GM19452 (cell line): ENCODE results near the gene KIN.
"Not testable (repeated sequence)": the region's sequence is repeated elsewhere in the genome, so short reads cannot be mapped to it uniquely, and the experiment has no call there.

Experiments
- ATAC-seq: cut with Tn5 transposase; IDR thresholded peaks from one replicate; pipeline ENCODE4 v1.9.1; 2021; ENCODE audit not compliant: unreplicated experiment

Gene KIN, protein sequence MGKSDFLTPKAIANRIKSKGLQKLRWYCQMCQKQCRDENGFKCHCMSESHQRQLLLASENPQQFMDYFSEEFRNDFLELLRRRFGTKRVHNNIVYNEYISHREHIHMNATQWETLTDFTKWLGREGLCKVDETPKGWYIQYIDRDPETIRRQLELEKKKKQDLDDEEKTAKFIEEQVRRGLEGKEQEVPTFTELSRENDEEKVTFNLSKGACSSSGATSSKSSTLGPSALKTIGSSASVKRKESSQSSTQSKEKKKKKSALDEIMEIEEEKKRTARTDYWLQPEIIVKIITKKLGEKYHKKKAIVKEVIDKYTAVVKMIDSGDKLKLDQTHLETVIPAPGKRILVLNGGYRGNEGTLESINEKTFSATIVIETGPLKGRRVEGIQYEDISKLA

DNA sequence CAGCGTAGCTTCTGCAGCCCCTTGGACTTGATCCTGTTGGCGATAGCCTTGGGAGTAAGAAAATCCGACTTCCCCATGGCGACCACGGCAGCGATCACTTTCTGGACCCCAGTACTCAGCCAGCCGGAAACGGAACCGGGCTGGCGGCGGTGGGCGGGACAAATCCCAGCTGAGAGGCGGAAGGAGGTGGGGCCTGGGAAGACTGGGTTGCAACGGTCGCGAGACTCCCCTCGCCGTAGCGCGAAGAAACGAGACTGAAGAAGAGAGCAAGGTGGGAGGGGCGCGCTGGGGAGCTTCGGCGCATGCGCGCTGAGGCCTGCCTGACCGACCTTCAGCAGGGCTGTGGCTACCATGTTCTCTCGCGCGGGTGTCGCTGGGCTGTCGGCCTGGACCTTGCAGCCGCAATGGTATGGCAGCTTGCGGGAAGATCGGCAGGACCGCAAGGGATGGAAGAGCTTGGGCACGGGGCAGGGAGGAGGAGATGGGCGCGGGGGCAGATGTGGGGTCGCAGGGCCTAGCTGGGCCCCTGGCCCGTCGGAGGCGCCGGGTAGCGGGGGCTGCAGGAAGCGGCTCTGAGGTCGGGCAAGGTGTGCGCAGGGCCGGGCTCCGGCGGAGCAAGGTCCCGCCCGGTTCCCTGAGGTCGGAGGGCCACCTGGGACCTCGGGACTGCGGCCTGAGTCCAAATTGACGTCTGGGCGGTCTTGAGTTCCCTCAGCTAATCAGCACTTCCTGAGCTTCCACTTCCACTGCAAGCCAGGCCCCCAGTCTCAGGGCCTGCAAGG, at the start of gene KIN, which contains the start of gene ATP5F1C:
TSS of gene KIN (minus strand) at position 137 of the 782 bp plus-strand sequence. CDS start at position 77, 60 bp downstream.
TSS of gene ATP5F1C (plus strand) at position 321 of the 782 bp plus-strand sequence. CDS start at position 352, 31 bp downstream.
- peak; percentile 91 for ATAC-seq

DNA sequence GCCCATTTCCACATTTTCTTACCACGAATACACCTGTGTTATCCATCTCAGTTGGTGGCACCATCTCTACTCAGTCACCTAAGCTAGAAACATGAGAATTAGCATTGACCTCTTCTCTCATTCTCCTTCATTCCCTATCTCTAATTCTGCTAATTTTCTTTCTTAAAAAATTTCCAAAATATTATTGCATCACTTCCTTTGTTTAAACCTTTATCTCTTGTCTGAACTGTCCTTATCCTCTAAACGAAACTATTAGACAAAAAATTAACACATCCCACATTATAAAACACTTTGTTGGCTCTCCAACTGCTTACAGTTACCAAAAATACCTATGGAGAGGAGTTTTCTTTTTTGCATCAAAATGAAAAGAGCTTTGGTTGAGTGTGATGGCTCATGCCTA, 48.8 kb upstream of the KIN start:
- no peak for ATAC-seq

DNA sequence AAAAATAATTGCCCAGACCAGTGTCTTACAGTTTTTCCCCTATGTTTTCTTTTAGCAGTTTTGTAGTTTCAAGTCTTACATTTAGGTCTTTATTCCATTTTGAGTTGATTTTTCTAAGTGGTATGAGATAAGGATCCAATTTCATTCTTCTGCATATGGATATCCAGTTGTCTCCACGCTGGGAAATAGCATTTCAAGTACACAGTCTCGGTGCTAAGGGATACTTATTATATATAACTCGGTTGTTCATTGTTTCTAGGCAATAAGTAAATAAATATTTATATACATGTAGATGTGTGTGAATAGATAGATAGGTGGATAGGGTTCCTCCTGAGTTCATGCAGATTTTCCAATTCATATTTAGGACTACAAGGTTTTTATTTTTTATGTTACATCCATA, 46.5 kb upstream of the KIN start:
- ATAC-seq, result no peak

DNA sequence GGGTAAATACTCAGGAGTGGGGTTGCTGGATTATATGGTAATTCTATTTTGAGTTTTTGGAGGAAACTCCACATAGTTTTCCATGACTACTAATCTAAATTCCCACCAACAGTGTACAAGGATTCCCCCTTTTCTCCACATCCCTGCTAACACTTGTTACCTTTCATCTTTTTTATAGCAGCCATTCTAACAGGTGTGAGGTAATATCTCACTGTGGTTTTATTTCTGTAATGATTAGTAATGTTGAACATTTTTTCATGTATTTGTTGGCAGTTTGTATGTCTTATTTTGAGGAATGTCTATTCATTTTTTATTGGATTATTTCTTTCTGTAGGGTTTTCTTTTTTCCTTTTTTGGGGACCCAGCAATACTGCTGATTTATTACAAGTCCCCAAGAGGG, 45.4 kb upstream of the KIN start:
- ATAC-seq, result no peak

DNA sequence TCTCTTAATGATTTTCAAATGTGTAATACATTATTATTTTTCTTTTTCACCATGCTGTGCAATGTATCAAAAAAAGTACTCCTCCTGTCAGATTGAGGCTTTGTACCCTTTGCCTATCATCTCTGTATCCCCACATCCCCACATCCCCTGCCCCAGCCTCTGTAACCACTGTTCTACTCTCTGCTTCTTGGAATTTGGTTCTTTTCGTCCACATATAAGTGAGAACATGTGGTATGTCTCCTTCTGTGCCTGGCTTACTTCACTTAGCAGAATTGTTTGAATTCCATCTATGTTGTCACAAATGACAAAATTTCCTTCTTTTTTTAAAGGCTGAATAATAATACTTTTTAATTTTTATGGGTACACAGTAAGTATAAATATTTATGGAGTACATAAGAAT, 44.3 kb upstream of the KIN start:
- no peak for ATAC-seq

DNA sequence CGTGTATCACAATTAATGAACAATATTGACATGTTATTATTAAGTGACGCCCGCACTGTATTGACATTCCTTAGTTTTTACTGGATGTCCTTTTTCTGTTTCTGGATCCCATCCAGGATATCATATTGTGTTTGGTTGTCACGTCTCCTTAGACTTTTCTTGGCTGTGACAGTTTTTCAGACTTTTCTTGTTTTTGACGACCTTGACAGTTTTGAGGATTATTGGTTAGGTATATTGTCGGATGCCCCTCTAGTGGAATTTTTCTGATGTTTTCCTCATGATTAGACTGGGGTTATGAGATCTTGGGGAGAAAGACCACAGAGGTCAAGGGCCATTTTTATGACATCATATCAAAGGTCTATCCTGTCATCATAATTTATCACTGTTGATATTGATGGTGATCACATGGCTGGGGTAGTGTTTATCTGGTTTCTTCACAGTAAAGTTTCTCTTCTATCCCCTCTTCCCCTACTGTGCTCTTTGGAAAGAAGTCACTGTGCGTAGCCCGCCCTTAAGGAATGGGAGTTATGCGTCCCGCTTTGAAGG, 41.6 kb upstream of the KIN start:
- no peak for ATAC-seq

DNA sequence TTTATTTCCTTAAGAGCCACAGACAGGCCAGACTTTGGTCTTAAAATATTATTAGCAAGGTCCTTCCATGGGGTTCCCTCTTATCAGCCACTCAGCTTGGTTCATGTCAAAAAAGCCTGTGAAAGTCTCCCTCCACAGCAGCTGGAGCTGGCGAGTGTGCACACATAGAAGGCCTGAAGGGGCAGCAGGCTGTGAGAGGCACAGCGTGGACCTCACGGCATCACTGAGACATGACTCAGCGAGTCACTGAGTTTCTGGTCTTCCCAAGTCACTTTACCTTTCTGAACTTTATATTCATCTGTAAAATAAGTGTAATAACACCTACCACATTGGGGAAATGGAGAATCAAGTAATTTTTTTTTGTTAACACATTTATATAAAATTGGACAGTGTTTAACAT, 39.2 kb upstream of the KIN start:
- no peak for ATAC-seq

DNA sequence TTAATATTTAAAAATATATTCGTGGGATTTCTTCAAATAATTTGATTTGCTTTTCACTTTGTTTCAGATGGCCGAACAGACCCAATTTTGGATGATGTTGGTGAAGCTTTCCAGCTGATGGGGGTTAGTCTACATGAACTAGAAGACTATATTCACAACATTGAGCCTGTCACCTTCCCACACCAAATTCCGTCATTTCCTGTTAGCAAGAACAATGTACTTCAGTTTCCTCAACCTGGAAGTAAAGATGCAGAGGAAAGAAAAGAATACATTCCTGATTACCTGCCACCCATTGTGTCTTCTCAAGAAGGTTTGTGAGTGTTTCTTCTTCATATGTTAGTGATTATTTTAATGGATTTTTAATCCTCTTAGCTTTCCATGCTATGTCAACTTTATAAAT, 36.5 kb upstream of the KIN start:
- ATAC-seq, result no peak

DNA sequence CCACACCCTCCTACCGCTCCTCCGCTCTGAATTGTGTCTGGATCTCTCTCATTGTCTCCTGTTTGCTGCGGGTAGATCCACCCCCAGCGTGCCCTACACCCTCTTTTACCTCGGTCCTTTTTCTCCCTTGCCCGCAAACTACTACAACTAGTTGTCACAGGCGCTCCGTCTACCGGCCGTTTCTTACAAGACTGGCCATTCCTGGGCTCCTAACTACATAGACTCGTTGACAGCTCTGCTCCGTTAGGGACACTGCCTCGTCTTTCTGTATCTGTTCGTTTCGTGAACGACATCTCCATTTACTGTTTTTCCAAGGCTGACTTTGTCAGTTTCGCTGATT, 31.3 kb upstream of the KIN start:
- peak; percentile 41 for ATAC-seq

DNA sequence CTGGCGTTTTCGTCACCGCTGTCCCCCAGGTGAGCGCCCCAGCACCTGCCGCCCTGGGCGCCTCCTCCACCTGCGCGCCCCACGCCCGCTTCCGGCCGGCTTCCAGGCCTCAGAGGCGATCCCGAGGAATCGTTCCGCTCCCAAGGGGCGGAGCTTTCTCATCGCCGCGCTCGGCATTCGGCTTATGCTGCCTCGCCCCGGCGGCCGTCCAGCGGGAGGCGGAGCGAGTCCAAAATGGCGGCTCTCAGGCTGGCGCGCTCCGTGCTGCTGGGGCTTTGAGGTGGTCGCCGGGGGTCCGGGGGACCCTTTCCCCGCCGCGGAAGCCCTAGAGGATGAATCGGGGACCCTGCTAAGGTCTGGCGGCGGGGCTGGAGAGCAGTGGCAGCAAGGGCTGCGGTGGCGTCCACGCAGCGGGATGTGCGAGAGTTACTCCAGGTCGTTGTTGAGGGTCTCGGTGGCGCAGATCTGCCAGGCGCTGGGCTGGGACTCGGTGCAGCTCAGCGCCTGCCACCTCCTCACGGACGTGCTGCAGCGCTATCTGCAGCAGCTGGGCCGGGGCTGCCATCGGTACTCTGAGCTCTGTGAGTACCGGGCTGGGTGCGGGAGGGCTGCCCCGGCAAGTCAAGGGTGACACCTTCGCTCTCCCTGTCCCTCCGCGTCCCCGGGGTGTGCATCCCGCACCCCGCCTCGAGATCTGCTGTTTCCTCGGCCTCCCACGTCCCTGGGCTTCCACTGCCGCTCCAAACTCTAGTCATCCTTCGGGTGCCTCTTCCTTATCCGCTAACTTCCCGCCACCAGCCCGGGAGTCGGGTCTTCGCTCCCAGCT, 30.7 kb upstream of the KIN start, which contains the start of gene TAF3:
TSS of gene TAF3 (plus strand) at position 211 of the 826 bp plus-strand sequence. CDS start at position 416, 205 bp downstream.
- ATAC-seq, result peak; percentile 89

DNA sequence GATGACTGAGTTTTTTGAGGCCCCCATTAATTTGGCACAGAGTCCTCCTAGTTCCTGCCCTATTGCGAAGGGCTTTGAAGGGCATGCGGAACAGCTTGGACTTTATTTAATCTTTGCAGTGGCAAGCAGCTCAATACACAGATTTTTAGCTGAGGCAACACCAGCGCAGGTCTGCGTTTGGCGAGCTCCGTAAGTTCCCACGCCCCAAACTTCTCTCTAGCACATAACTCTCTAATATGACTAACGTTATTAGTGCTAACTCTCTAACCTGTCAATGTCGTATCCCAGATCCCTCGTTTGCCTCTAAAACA, 30.1 kb upstream of the KIN start:
- ATAC-seq, result peak; percentile 14

DNA sequence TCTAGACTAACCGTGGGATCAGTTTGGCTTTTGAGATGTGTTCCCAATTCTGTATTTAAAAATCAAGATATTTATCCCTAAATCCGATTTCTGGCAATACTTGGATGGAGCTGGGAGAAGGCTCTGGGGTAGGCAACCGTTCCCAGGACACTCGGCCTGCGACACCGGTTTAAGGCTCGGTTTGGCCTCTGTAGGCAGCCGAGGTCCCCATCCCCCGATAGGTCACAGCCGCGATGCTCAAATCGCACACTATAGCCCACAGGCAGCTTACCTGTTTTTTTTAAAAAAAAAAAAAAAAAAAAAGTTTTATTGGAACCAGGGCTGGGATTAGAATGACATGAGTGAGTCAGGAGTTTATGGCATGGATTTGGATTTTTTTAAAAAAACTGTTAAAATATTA, 29.8 kb upstream of the KIN start:
- ATAC-seq, result no peak

DNA sequence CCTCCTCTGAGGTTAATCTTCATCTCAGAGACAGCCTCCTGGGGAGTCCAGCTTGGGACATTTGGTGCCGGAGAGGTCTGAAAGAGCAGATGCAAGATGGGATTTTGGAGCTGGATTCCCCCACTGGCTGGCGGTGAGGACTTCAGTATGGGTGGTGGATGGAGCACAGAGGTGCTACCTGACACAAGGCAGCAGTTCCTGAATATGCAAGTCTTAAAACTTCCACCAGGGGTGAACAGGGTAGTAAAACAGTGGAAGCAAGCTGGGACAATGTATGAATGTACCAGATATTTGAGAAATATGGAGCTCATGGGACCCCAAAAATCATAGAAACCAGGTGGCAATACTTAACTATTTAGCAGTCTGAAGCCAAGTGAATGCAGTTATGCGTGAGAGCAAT, 25.7 kb upstream of the KIN start:
- no peak for ATAC-seq

DNA sequence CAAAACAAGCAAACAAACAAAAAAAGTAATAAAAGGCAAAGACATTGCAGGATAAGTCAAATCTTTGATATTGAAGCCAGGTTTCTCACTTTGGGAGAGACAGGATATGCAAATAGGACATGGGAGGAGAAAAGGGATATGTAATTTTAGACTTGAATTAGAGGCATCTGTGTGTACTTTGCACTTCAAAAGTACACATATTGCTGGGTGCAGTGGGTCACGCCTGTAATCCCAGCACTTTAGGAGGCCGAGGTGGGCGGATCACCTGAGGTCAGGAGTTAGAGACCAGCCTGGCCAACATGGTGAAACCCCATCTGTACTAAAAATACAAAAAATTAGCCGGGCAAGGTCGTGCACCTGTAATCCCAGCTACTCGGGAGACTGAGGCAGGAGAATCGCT, 23.9 kb upstream of the KIN start:
- not testable (repeated sequence) for ATAC-seq

DNA sequence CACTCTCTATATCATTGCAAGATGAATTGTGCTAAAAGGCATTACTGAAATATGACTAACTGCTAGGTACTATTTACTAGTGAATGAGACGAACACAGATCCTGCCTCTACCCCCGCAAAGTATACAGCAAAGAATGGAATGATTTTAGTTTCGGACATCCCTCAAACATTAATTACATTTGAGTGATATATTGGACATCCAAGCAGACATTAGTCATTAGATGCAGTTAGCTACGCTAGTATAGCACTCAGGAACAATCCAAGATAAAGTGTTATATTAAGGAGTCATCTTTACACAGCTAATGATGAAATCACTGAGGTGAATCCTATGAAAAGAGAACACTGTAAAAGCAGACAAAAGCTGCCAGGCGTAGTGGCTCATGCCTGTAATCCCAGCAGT, 23.2 kb upstream of the KIN start:
- no peak for ATAC-seq

DNA sequence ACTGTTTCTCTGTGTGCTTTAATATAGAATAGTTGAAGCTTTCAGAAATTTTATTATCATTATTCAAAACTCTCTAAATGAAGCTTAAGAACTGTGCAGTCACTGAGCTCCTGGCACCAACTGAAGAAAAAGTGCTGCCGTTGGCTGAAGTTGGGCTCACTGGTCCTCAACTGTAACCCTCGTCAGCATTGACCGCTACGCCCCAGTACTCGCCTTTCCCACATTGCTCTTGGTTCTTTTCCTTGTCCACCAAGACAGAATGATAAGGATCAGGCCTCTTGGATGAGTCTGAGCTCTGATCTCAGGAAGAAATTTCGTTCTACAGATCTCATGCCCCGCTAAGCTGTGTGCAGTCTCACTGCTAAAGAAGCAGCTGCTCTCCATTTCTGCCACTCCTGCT, 22.6 kb upstream of the KIN start:
- no peak for ATAC-seq

DNA sequence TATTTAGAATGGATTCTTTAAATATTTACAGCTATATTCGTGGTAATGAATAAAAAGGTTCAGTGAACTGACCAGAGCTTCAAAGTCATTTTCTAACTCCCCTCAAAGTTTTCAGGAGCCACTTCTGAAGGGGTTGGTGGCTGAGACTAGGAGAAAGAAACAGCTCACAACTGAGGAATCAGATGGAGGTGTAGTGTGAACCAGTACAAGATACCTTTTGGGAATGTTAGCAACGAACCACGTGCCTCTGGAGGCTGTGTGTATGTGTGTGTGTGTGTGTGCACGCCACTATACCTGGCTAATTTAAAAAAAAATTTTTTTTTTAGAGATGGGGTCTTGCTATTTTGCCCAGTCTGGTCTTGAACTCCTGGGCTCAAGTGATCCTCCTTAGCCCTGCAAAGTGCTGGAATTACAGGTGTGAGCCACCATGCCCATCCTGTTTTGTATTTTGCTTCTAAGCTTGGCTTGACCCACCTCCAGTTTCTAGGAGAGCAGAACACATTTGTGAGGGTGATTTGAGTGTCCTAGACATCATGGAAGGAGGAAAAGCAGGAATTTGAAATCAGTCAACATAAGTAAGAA, 21.0 kb upstream of the KIN start:
- ATAC-seq, result no peak

DNA sequence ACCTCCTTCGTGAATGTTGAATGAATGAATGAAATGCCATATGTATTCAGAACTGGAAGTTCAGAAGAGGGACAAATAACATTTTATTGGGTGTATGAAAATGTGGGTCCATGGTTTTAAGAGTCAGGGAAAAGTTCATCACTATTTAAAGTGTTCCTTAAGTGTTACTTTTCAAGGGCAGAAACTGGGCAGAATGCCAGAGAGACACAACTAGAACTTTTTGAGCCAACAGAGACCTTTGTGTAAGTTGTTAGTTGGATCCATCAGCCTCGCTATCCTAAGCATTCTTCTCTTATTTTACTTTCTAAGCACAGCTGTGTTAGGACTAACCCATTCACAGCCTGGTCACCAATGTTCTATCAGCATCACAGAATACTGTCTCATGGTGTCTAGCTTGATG, 16.9 kb upstream of the KIN start:
- no peak for ATAC-seq

DNA sequence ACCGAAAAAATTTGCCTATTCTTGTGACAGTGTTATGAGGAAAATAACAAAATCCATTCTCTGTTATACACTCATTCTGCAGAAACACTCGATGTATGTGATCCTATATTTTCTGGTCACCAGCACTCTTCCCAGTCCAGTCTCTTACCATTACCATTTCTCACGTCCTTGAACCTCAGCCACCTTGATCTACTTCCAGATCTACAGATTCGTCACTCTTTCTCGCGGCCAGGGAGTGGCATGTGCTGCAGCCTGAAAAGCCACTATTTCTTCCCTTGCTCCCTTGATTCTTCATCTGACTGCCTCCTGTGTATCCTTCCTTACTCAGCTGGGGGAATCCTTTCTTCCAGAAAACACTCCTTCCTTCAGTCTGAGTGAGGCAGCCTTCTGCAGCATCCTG, 16.4 kb upstream of the KIN start:
- no peak for ATAC-seq

DNA sequence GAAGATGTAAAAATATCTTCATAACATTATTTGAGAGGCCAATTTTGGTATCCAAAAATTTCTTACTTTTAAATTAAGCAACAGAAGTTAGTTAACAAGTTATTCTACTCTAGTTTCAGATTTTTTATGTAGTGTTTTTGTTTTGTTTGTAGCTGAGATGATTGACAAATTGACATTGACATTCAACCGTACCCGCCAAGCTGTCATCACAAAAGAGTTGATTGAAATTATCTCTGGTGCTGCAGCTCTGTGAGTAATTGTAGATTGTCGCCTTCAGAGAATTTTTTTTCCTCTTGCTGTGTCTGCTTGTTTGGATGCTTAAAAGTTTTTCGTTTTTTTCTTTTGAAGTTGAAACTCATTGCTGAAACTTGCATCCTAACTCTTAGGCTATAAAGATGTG, 14.8 kb upstream of the KIN start:
- ATAC-seq, result no peak

DNA sequence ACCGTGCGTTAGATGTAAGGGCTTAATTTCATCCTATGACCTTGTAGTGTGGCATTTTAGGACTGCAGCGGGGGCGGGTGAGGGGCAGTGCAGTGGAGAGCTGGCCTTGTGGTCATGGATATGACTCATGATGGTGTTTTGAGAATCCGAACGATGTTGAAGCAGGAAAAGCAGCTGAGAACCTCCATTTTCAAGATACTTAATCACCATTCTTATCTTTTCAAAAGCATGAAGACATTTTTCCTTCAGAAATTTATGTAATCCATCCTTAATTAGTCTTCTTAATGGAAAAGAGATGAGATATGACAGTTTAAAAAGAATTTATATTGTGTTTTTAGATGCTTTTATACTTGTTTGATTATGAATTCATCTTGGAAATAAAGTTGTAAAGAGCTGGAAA, 9.8 kb upstream of the KIN start:
- no peak for ATAC-seq
